Ishikawa (cell line): ENCODE measurements around the gene FOXP4.

ENCODE experiments used
- CEBPB ChIP-seq: IDR thresholded peaks from 2 replicates; pipeline ENCODE4 v1.6.1; 2012
- CREB1 ChIP-seq: IDR thresholded peaks from 2 replicates; pipeline ENCODE4 v1.6.1; 2012; ENCODE audit warnings: low read depth
- EGR1 ChIP-seq: IDR thresholded peaks from 2 replicates; pipeline ENCODE4 v1.6.1; 2012
- EP300 ChIP-seq: IDR thresholded peaks from 2 replicates; pipeline ENCODE4 v1.6.1; 2012; ENCODE audit warnings: borderline replicate concordance
- FOXM1 ChIP-seq: IDR thresholded peaks from 2 replicates; pipeline ENCODE4 v1.6.1; 2012; ENCODE audit warnings: low read depth, borderline replicate concordance
- MAX ChIP-seq: IDR thresholded peaks from 2 replicates; pipeline ENCODE4 v1.6.1; 2012
- NFIC ChIP-seq: IDR thresholded peaks from 2 replicates; pipeline ENCODE4 v1.6.1; 2012
- RAD21 ChIP-seq: IDR thresholded peaks from 2 replicates; pipeline ENCODE4 v1.6.1; 2012; ENCODE audit warnings: low read depth
- REST ChIP-seq: IDR thresholded peaks from 2 replicates; pipeline ENCODE4 v1.6.1; 2012; ENCODE audit warnings: low read depth, mild to moderate bottlenecking
- TAF1 ChIP-seq: IDR thresholded peaks from 2 replicates; pipeline ENCODE4 v1.6.1; 2012; ENCODE audit warnings: low read depth, mild to moderate bottlenecking
- TCF12 ChIP-seq: IDR thresholded peaks from 2 replicates; pipeline ENCODE4 v1.6.1; 2012; ENCODE audit warnings: low read depth
- TEAD4 ChIP-seq: IDR thresholded peaks from 2 replicates; pipeline ENCODE4 v1.6.1; 2012
- USF1 ChIP-seq: IDR thresholded peaks from 2 replicates; pipeline ENCODE4 v1.6.1; 2012
- YY1 ChIP-seq: IDR thresholded peaks from 2 replicates; pipeline ENCODE4 v1.6.1; 2012; ENCODE audit warnings: low read depth
- ZBTB7A ChIP-seq: IDR thresholded peaks from 2 replicates; pipeline ENCODE4 v1.6.1; 2012; ENCODE audit warnings: low read depth

The FOXP4 gene

GRCh38 chr6:41593839-41594238 is 47.7 kb downstream of the FOXP4 start:
- no peak for TF ChIP-seq USF1
- no peak for TF ChIP-seq EGR1
- no peak for TF ChIP-seq ZBTB7A
- no peak for TF ChIP-seq NFIC
- no peak for TF ChIP-seq REST
- no peak for TF ChIP-seq TAF1

- TF ChIP-seq EP300: no peak
- no peak for TF ChIP-seq CREB1
- TF ChIP-seq YY1: no peak
- TF ChIP-seq NFIC: no peak
- TF ChIP-seq CEBPB: no peak
- TF ChIP-seq TEAD4: no peak
- TF ChIP-seq TAF1: no peak
- no peak for TF ChIP-seq FOXM1
- TF ChIP-seq TCF12: no peak
- no peak for TF ChIP-seq RAD21
- TF ChIP-seq EGR1: no peak
- no peak for TF ChIP-seq MAX
- no peak for TF ChIP-seq ZBTB7A
- no peak for TF ChIP-seq USF1
Measured at GRCh38 chr6:41594326-41594725, 48.1 kb downstream of the FOXP4 start.

GRCh38 chr6:41594766-41595165 is 48.6 kb downstream of the FOXP4 start:
- TF ChIP-seq RAD21: no peak
- TF ChIP-seq MAX: no peak
- no peak for TF ChIP-seq USF1
- no peak for TF ChIP-seq EP300
- no peak for TF ChIP-seq EGR1
- no peak for TF ChIP-seq TCF12

- TF ChIP-seq TAF1: no peak
- TF ChIP-seq CEBPB: no peak
Measured at GRCh38 chr6:41595166-41595565, 49.0 kb downstream of the FOXP4 start.

GRCh38 chr6:41596096-41596685 is 50.0 kb downstream of the FOXP4 start:
- TF ChIP-seq YY1 (no peak), CEBPB (no peak), USF1 (no peak), REST (no peak), EGR1 (no peak)

GRCh38 chr6:41596807-41597206 is 50.6 kb downstream of the FOXP4 start:
- TF ChIP-seq REST (no peak), FOXM1 (no peak), RAD21 (no peak), EP300 (no peak), NFIC (no peak), YY1 (no peak), CREB1 (no peak), TAF1 (no peak), USF1 (no peak), TCF12 (no peak), EGR1 (no peak), ZBTB7A (no peak), TEAD4 (no peak), CEBPB (no peak), MAX (no peak)
